Activated T-cell treated with anti-CD3 and anti-CD28 coated beads for 24 hours (primary cell): ENCODE results near the gene ZC2HC1C.
"Not testable (repeated sequence)": the region's sequence is repeated elsewhere in the genome, so short reads cannot be mapped to it uniquely, and the experiment has no call there.

Source experiments
- DNase-seq: peaks from one replicate; pipeline ENCODE4 v3.0.0-alpha.2; 2020; ENCODE audit warnings: low read depth

ZC2HC1C gene

GRCh38 chr14:75054421-75054820 lies 15.0 kb upstream of the ZC2HC1C start:
- DNase-seq: no peak

GRCh38 chr14:75059642-75060041 lies 9.8 kb upstream of the ZC2HC1C start:
- DNase-seq: no peak

- no peak for DNase-seq
Observed at GRCh38 chr14:75060420-75060819, 9.0 kb upstream of the ZC2HC1C start.

GRCh38 chr14:75063013-75063412 lies 6.4 kb upstream of the ZC2HC1C start:
- no peak for DNase-seq

GRCh38 chr14:75063491-75064204 lies 5.8 kb upstream of the ZC2HC1C start, which contains the start of gene ACYP1:
ACYP1 (minus strand) TSS chr14:75064024; CDS start chr14:75063553, 471 bp downstream.
- peak; percentile 90 for DNase-seq

- no peak for DNase-seq
Observed at GRCh38 chr14:75064205-75064567, 5.3 kb upstream of the ZC2HC1C start.

- no peak for DNase-seq
Observed at GRCh38 chr14:75066691-75067090, 2.8 kb upstream of the ZC2HC1C start.

GRCh38 chr14:75067212-75067611 lies 2.2 kb upstream of the ZC2HC1C start:
- no peak for DNase-seq

GRCh38 chr14:75067765-75068164 lies 1.7 kb upstream of the ZC2HC1C start:
- not testable (repeated sequence) for DNase-seq

- no peak for DNase-seq
Observed at GRCh38 chr14:75068294-75069120, 934 bp upstream of the ZC2HC1C start.

- no peak for DNase-seq
Observed at GRCh38 chr14:75069811-75070145, 337 bp downstream of the ZC2HC1C start.

- DNase-seq: no peak
Observed at GRCh38 chr14:75070383-75070782, 942 bp downstream of the ZC2HC1C start.

GRCh38 chr14:75077794-75078193 lies 8.4 kb downstream of the ZC2HC1C start:
- no peak for DNase-seq

GRCh38 chr14:75079521-75079920 lies 10.1 kb downstream of the ZC2HC1C start:
- DNase-seq: no peak

GRCh38 chr14:75081660-75082229 lies 12.3 kb downstream of the ZC2HC1C start:
- DNase-seq: no peak

- no peak for DNase-seq
Observed at GRCh38 chr14:75083271-75083670, 13.8 kb downstream of the ZC2HC1C start.

GRCh38 chr14:75084513-75084912 lies 15.1 kb downstream of the ZC2HC1C start:
- no peak for DNase-seq

GRCh38 chr14:75088153-75088552 lies 18.7 kb downstream of the ZC2HC1C start:
- DNase-seq: no peak

- DNase-seq: peak; percentile 16
Observed at GRCh38 chr14:75088566-75089373, 19.3 kb downstream of the ZC2HC1C start.

GRCh38 chr14:75090353-75090752 lies 20.9 kb downstream of the ZC2HC1C start:
- no peak for DNase-seq

GRCh38 chr14:75091251-75091650 lies 21.8 kb downstream of the ZC2HC1C start:
- no peak for DNase-seq

- DNase-seq: no peak
Observed at GRCh38 chr14:75092698-75093097, 23.3 kb downstream of the ZC2HC1C start.
